SJSA1 (cell line): ENCODE data around the gene LGALS1. TPM values are rescaled to one million over a fixed set of nuclear protein-coding genes. Genes with fewer than 3 reads are reported as not detected.
"Not testable (repeated sequence)": the region's sequence is repeated elsewhere in the genome, so short reads cannot be mapped to it uniquely, and the experiment has no call there.

Experiments used
- DNase-seq, 2 experiments: peaks; one replicate each; pipeline ENCODE4 v3.0.0-alpha.2; 2015 to 2020; ENCODE audit warnings: low spot score in 2 of 2, low read depth in 1 of 2
- H3K27ac ChIP-seq: fragments of 250-450 bp; sonication (Bioruptor Pico); 2 replicates; pipeline ENCODE4 v1.5.1; 2020; ENCODE audit warnings: mild to moderate bottlenecking, moderate library complexity
- H3K27me3 ChIP-seq: fragments of 250-450 bp; sonication (Bioruptor Pico); replicated peaks from 2 replicates; pipeline ENCODE4 v1.5.1; 2020; ENCODE audit warnings: mild to moderate bottlenecking, moderate library complexity
- H3K36me3 ChIP-seq: fragments of 250-450 bp; sonication (Bioruptor Pico); 2 replicates; pipeline ENCODE4 v1.5.1; 2020; ENCODE audit warnings: mild to moderate bottlenecking
- H3K4me1 ChIP-seq: fragments of 250-450 bp; sonication (Bioruptor Pico); replicated peaks from 2 replicates; pipeline ENCODE4 v1.6.1; 2021; ENCODE audit warnings: mild to moderate bottlenecking
- H3K4me3 ChIP-seq: fragments of 250-450 bp; sonication (Bioruptor Pico); 2 replicates; pipeline ENCODE4 v1.5.1; 2020; ENCODE audit warnings: mild to moderate bottlenecking
- H3K9me3 ChIP-seq: fragments of 250-450 bp; sonication (Bioruptor Pico); replicated peaks from 2 replicates; pipeline ENCODE4 v1.5.1; 2020; ENCODE audit warnings: mild to moderate bottlenecking
- total RNA-seq: library from RNA; depleted of rRNA; stranded (reverse); fragments of >200 nt; shearing (Covaris generic); gene quantifications from 2 replicates; pipeline ENCODE4 v1.2.3, GENCODE V29; 2014

The LGALS1 gene
- total RNA-seq, 1 experiment from 2014 or later: 5,490 TPM

DNA sequence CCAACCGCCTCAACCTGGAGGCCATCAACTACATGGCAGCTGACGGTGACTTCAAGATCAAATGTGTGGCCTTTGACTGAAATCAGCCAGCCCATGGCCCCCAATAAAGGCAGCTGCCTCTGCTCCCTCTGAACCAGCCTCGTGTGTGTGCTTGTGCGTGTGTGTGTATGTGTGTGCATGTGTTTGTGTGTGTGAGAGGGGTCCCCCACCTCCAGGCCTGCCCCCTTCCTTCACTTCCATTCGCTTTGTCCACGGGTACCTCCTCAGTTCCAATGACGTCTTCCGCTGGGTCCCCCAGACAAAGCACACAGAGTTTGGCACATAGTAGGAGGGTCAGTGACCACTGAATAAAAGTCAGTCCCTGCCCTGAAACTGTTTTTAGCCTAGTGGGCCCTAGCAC lies 4.2 kb downstream of the LGALS1 start:
- Histone ChIP-seq H3K27me3 (no peaks in the 10 kb centered on the region), H3K36me3 (peaks cover 52% of the 10 kb centered on the region), H3K27ac (no peak overlapping the region), H3K4me1 (peaks cover 28% of the 10 kb centered on the region), H3K4me3 (no peak overlapping the region), H3K9me3 (no peaks in the 10 kb centered on the region)
- no peak for DNase-seq

DNA sequence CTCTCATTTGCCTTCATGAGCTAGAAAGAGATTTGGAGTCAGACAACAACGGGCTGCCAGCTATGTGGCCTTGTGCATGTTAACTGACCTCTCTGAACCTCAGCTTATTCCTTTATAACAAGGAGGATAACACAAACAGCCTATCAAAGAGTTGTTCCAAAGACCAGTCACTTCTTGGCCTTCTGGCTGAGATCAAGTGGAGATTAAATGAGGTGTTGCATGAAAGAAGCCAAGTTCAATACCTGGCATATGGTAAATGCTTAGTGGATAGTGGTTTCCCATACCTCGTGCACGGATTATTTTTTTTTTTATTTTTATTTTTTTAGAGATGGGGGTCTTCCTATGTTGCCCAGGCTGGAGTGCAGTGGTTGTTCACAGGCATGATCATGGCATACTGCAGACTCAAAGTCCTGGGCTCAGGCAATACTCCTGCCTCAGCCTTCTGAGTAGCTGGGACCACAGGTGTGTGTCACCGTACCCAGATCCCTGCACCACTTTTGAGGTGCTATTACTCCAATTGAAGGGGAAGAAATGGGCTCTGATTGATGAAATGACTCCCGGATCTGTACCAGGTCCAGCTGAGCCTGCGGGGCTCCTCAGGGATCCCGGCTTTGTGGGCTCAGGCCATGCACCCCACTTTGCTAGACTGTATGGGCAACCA lies 4.9 kb downstream of the LGALS1 start:
- no peak for DNase-seq
- Histone ChIP-seq H3K4me3 (no peak overlapping the region), H3K4me1 (peaks cover 22% of the 10 kb centered on the region), H3K36me3 (peaks cover 52% of the 10 kb centered on the region), H3K27me3 (no peaks in the 10 kb centered on the region), H3K9me3 (no peaks in the 10 kb centered on the region), H3K27ac (no peak overlapping the region)

GRCh38 chr22:37681001-37681424 lies 5.6 kb downstream of the LGALS1 start:
- Histone ChIP-seq H3K9me3 (no peaks in the 10 kb centered on the region), H3K27ac (no peak overlapping the region), H3K27me3 (no peaks in the 10 kb centered on the region), H3K36me3 (peaks cover 48% of the 10 kb centered on the region), H3K4me1 (peaks cover 25% of the 10 kb centered on the region), H3K4me3 (no peak overlapping the region)
- DNase-seq: peak in 1 of 2 experiments; percentile 38

- H3K4me1 ChIP-seq: peaks cover 26% of the 10 kb centered on the region
- peaks cover 43% of the 10 kb centered on the region for H3K36me3 ChIP-seq
- no peaks in the 10 kb centered on the region for H3K27me3 ChIP-seq
- H3K27ac ChIP-seq: no peak overlapping the region
- H3K4me3 ChIP-seq: no peak overlapping the region
- peak; percentile 69 to 83 for DNase-seq
- no peaks in the 10 kb centered on the region for H3K9me3 ChIP-seq
Observed at GRCh38 chr22:37681556-37682049, 6.2 kb downstream of the LGALS1 start.

DNA sequence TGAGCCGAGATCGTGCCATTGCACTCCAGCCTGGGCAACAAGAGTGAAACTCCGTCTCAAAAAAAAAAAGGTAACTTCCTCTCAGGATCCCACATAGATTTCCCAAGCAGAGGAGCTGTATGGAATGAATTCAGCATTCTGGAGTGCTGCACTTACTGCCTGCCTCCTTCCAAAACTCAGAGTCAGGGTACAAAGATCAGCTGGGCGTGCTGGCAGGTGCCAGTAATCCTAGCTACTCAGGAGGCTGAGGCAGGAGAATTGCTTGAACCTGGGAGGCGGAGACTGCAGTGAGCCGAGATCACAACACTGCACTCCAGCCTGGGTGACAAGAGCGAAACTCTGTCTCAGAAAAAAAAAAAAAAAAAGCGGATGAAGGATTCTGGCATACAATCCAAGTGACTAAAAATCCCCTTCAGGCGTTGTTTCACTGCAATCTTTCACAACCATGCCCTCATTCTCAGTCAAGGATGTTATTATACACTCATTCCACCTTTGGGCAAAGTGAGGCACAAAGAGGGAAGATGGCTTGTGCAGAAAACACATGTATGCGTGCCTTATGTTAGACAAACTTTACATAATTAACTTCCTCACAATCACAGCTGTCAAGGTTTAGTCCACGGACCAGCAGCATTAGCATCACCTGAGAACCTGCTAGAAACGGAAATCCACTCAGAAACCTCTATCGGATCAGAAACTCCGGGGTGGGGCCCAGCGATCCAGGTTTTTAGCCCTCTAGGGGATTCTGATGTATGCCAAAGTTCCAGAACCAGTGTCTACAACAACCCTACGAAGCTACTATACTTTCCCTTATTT lies 9.6 kb downstream of the LGALS1 start:
- Histone ChIP-seq H3K27ac (no peak overlapping the region), H3K36me3 (peaks cover 32% of the 10 kb centered on the region), H3K4me1 (peaks cover 23% of the 10 kb centered on the region), H3K27me3 (no peaks in the 10 kb centered on the region), H3K9me3 (no peaks in the 10 kb centered on the region), H3K4me3 (no peak overlapping the region)
- DNase-seq: no peak

- peak; percentile 84 to 96 for DNase-seq
- H3K9me3 ChIP-seq: no peaks in the 10 kb centered on the region
- H3K36me3 ChIP-seq: peaks cover 35% of the 10 kb centered on the region
- peak within 1 kb of the TSS; percentile 71 for H3K27ac ChIP-seq
- H3K4me3 ChIP-seq: peak within 1 kb of the TSS; percentile 69
- H3K27me3 ChIP-seq: no peaks in the 10 kb centered on the region
- H3K4me1 ChIP-seq: peaks cover 14% of the 10 kb centered on the region
Observed at GRCh38 chr22:37686002-37686982, 10.9 kb downstream of the LGALS1 start, which contains the start of gene NOL12. NOL12 (plus strand) TSS chr22:37686343; CDS start chr22:37686393, 50 bp downstream.

DNA sequence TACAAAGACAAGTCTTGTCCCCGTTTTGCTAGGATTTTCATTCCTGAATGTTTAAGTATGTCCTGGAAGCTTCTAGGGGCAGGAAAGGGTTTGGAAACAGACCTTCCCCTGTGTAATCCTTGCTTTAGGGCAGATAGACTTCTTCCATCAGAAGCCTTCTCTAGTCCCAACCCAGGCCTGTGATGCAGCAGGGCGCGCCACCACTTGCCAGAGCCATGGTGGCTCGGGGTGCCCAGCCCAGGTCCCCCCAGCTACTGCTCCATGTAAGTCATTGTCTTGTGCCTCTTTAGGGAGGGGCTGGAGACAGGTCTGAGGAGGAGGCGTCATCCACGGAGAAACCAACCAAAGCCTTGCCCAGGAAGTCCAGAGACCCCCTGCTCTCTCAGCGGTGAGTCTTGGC lies 15.0 kb downstream of the LGALS1 start:
- Histone ChIP-seq H3K4me1 (peaks cover 9% of the 10 kb centered on the region), H3K27me3 (no peaks in the 10 kb centered on the region), H3K36me3 (peaks cover 65% of the 10 kb centered on the region), H3K27ac (no peak overlapping the region), H3K9me3 (no peaks in the 10 kb centered on the region), H3K4me3 (no peak overlapping the region)
- no peak for DNase-seq

DNA sequence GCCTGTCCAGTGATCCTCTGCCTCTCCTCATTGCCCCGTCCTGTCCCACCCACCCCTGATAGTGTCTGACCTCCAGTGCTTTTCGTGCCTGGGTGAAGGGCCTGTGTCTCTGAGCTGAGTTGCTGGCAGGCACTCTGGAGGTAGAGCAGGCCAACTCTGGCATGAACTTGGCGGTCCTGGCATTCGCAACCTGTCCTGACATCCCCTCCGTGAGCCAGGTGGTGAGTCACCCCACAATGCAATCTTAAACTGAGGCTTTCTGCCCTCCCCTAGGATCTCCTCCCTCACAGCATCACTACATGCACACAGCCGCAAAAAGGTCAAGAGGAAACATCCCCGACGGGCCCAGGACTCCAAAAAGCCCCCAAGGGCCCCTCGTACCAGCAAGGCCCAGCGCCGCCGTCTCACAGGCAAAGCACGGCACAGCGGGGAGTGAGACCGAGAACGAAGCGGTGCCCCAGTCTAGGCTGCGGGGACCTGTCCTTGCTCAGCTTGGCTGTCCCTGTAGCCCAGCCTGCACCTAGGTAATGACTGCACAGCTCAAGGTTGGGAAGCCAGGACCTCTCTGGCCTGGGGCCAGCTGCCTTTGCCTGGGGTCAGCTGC lies 15.6 kb downstream of the LGALS1 start:
- peaks cover 65% of the 10 kb centered on the region for H3K36me3 ChIP-seq
- H3K27me3 ChIP-seq: no peaks in the 10 kb centered on the region
- H3K4me1 ChIP-seq: peaks cover 6% of the 10 kb centered on the region
- H3K4me3 ChIP-seq: no peak overlapping the region
- H3K27ac ChIP-seq: no peak overlapping the region
- H3K9me3 ChIP-seq: no peaks in the 10 kb centered on the region
- DNase-seq: no peak

- H3K4me3 ChIP-seq: no peak overlapping the region
- DNase-seq: no peak
- H3K9me3 ChIP-seq: no peaks in the 10 kb centered on the region
- no peaks in the 10 kb centered on the region for H3K27me3 ChIP-seq
- H3K36me3 ChIP-seq: peaks cover 65% of the 10 kb centered on the region
- no peak overlapping the region for H3K27ac ChIP-seq
- peaks cover 8% of the 10 kb centered on the region for H3K4me1 ChIP-seq
Observed at GRCh38 chr22:37692627-37693285, 17.3 kb downstream of the LGALS1 start.

DNA sequence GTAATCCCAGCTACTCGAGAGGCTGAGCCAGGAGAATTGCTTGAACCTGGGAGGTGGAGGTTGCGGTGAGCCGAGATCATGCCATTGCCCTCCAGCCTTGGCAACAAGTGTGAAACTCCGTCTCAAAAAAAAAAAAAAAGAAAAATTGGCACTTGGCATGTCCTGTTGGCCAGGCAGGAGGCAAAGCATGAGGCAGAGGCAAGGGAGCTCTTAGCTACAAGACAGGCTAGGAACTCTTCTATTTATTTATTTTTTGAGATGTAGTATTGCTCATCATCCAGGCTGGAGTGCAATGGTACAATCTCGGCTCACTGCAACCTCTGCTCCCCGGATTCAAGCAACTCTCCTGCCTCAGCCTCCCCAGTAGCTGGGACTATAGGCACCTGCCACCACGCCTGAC lies 18.7 kb downstream of the LGALS1 start:
- not testable (repeated sequence) for H3K27ac ChIP-seq, H3K27me3 ChIP-seq, DNase-seq, H3K4me1 ChIP-seq, H3K4me3 ChIP-seq, H3K9me3 ChIP-seq
- H3K36me3 ChIP-seq: peaks cover 53% of the 10 kb centered on the region

DNA sequence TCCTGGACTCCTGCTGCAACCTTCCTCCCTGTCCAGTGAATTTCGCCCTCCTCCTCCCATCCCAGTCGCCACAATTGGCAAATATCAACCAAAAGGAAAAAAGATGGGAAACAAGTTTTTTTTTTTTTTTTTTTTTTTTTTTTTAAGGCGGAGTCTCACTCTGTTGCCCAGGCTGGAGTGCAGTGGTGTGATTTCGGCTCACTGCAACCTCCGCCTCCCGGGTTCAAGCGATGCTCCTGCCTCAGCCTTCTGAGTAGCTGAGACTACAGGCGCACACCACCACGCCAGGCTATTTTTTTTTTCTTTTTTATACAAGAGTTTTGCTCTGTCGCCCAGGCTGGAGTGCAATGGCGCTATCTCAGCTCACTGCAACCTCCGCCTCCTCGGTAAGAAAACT lies 20.8 kb downstream of the LGALS1 start:
- H3K4me1 ChIP-seq, H3K27me3 ChIP-seq, H3K27ac ChIP-seq, H3K4me3 ChIP-seq, DNase-seq, H3K9me3 ChIP-seq: not testable (repeated sequence)
- peaks cover 34% of the 10 kb centered on the region for H3K36me3 ChIP-seq

DNA sequence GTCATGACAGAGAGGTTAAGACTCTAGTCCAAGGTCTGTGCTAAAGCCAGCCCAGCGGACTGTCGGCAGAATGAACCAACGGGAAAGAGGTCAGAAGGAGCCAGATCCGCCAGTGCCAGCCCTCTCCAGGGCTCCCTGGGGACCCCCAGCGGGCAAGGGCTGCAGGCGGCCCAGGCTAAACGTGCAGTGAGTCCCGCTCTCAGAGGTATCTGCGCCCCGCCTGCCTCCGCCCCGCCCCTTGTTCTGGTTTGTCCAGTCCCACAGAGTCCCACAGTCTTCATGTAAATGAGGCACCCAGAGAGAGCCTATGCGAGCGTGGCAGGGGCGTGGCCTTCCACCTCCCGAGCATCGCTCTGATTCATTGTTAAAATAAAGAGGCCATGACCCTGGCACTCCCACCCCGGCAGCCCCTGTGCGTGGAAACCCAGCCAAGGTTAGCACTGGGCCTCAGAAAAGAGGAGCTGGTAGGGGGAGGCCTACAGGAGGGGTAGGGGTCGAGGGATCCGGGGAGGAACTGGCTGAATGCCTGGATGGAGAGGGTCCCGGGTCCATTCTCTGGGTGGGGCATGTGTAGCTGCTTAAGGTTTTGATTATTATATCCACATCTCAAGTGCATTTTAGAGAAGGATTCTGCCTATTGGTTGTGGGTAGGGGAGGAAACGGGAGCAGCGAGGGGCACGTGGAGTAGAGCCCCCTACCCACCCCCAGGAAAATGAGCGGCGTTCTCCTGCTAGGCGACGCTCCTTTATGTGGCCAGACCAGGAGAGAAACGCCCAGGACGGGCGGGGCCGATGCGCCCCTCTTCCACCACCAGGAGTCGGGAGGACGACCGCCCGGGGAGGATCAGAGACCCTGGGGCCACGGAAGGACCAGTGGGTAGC lies 21.5 kb downstream of the LGALS1 start, which contains the start of gene TRIOBP:
TSS of gene TRIOBP (plus strand) at position 392 of the 881 bp plus-strand sequence. CDS start 4,318 bp downstream, outside the sequence.
- Histone ChIP-seq H3K4me1 (peaks cover 8% of the 10 kb centered on the region), H3K27me3 (no peaks in the 10 kb centered on the region), H3K9me3 (no peaks in the 10 kb centered on the region), H3K27ac (no peak within 1 kb of the TSS), H3K36me3 (peaks cover 27% of the 10 kb centered on the region), H3K4me3 (no peak within 1 kb of the TSS)
- DNase-seq: peak; percentile 89 to 99
